Fibroblast of peridontal ligament (primary cell): ENCODE measurements around the gene DENND11.

ENCODE experiments used
- DNase-seq: peaks from one replicate; pipeline ENCODE4 v3.0.0-alpha.2; 2010; ENCODE audit errors: extremely low read depth

The DENND11 gene

GRCh38 chr7:141679014-141679413, 23.0 kb downstream of the DENND11 start:
- no peak for DNase-seq

GRCh38 chr7:141676618-141677017, 25.3 kb downstream of the DENND11 start:
- no peak for DNase-seq

GRCh38 chr7:141675436-141676215, 26.3 kb downstream of the DENND11 start:
- no peak for DNase-seq

- DNase-seq = no peak
Measured at GRCh38 chr7:141674702-141675101, 27.3 kb downstream of the DENND11 start.

- DNase-seq = no peak
Measured at GRCh38 chr7:141674171-141674671, 27.7 kb downstream of the DENND11 start.

- no peak for DNase-seq
Measured at GRCh38 chr7:141673346-141673745, 28.6 kb downstream of the DENND11 start.

- DNase-seq = no peak
Measured at GRCh38 chr7:141671705-141672496, 30.1 kb downstream of the DENND11 start.

GRCh38 chr7:141668853-141669252, 33.1 kb downstream of the DENND11 start:
- no peak for DNase-seq

GRCh38 chr7:141666071-141666470, 35.9 kb downstream of the DENND11 start:
- DNase-seq = no peak

GRCh38 chr7:141665208-141666035, 36.5 kb downstream of the DENND11 start:
- DNase-seq = no peak

- DNase-seq = no peak
Measured at GRCh38 chr7:141664450-141664849, 37.5 kb downstream of the DENND11 start.

- DNase-seq = no peak
Measured at GRCh38 chr7:141663081-141663849, 38.7 kb downstream of the DENND11 start.

GRCh38 chr7:141660259-141660658, 41.7 kb downstream of the DENND11 start:
- no peak for DNase-seq

- no peak for DNase-seq
Measured at GRCh38 chr7:141659501-141659900, 42.5 kb downstream of the DENND11 start.

- DNase-seq = peak; percentile 77
Measured at GRCh38 chr7:141654551-141654950, 47.4 kb downstream of the DENND11 start.

GRCh38 chr7:141652691-141653090, 49.3 kb downstream of the DENND11 start:
- no peak for DNase-seq
